ENCODE results near the gene SMC6. TPM values are rescaled to one million over a fixed set of nuclear protein-coding genes. Genes with fewer than 3 reads are reported as not detected.
A peak's percentile ranks its signal among the peaks of the same experiment; 100 is the strongest.

The SMC6 gene
- total RNA-seq, 1 experiment from 2014 or later = 30.4 TPM

GRCh38 chr2:17717666-17718065, 35.9 kb downstream of the SMC6 start:
- DNase-seq (ENCODE audit: low read depth) = no peak

- DNase-seq (ENCODE audit: low read depth) = no peak
Measured at GRCh38 chr2:17713291-17713690, 40.3 kb downstream of the SMC6 start.

- no peak for DNase-seq (ENCODE audit: low read depth)
Measured at GRCh38 chr2:17710547-17711248, 42.9 kb downstream of the SMC6 start.

GRCh38 chr2:17709897-17710296, 43.7 kb downstream of the SMC6 start:
- DNase-seq (ENCODE audit: low read depth) = peak; percentile 17

- DNase-seq (ENCODE audit: low read depth) = no peak
Measured at GRCh38 chr2:17708501-17708900, 45.1 kb downstream of the SMC6 start.

GRCh38 chr2:17706845-17707244, 46.8 kb downstream of the SMC6 start:
- no peak for DNase-seq (ENCODE audit: low read depth)

- no peak for DNase-seq (ENCODE audit: low read depth)
Measured at GRCh38 chr2:17690776-17691175, 62.8 kb downstream of the SMC6 start.

GRCh38 chr2:17689010-17689409, 64.6 kb downstream of the SMC6 start:
- DNase-seq (ENCODE audit: low read depth) = no peak

- DNase-seq (ENCODE audit: low read depth) = no peak
Measured at GRCh38 chr2:17688600-17688999, 65.0 kb downstream of the SMC6 start.

GRCh38 chr2:17683981-17684380, 69.6 kb downstream of the SMC6 start:
- no peak for DNase-seq (ENCODE audit: low read depth)

GRCh38 chr2:17682098-17682857, 71.3 kb downstream of the SMC6 start:
- DNase-seq (ENCODE audit: low read depth) = no peak

- DNase-seq (ENCODE audit: low read depth) = peak; percentile 53
Measured at GRCh38 chr2:17680119-17680518, 73.5 kb downstream of the SMC6 start.

- DNase-seq (ENCODE audit: low read depth) = no peak
Measured at GRCh38 chr2:17674817-17675216, 78.8 kb downstream of the SMC6 start.

- DNase-seq (ENCODE audit: low read depth) = peak; percentile 89
Measured at GRCh38 chr2:17672583-17673317, 80.9 kb downstream of the SMC6 start.

GRCh38 chr2:17667898-17668297, 85.7 kb downstream of the SMC6 start:
- no peak for DNase-seq (ENCODE audit: low read depth)

GRCh38 chr2:17664534-17664933, 89.1 kb downstream of the SMC6 start:
- no peak for DNase-seq (ENCODE audit: low read depth)

GRCh38 chr2:17662723-17663122, 90.9 kb downstream of the SMC6 start:
- no peak for DNase-seq (ENCODE audit: low read depth)

GRCh38 chr2:17661460-17661859, 92.2 kb downstream of the SMC6 start:
- DNase-seq (ENCODE audit: low read depth) = no peak

GRCh38 chr2:17660219-17660618, 93.4 kb downstream of the SMC6 start:
- no peak for DNase-seq (ENCODE audit: low read depth)

- DNase-seq (ENCODE audit: low read depth) = peak; percentile 55
Measured at GRCh38 chr2:17658251-17658843, 95.3 kb downstream of the SMC6 start.

GRCh38 chr2:17657759-17658158, 95.9 kb downstream of the SMC6 start:
- no peak for DNase-seq (ENCODE audit: low read depth)
